ENCODE measurements around the gene GAPDH.

DNA sequence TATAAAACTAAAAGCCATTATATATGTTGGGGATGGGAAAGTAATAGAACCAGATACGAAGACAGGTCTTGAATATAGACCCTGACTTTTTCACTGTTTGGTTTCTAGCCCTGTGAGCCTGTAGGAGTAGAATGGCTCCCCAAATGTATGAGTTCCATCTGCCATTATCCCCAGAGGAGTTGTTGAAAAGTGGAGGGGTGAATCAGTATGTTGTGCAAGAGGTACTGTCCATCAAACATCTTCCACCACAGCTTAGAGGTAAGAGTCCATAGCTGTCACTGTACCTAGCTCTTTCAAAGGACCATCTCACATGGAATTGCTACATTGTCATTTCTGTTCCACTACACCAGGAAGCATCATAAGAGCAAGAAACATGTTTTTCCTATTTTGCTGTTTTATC lies 39.3 kb upstream of the GAPDH start:
- TF ChIP-seq, protein P1, sequence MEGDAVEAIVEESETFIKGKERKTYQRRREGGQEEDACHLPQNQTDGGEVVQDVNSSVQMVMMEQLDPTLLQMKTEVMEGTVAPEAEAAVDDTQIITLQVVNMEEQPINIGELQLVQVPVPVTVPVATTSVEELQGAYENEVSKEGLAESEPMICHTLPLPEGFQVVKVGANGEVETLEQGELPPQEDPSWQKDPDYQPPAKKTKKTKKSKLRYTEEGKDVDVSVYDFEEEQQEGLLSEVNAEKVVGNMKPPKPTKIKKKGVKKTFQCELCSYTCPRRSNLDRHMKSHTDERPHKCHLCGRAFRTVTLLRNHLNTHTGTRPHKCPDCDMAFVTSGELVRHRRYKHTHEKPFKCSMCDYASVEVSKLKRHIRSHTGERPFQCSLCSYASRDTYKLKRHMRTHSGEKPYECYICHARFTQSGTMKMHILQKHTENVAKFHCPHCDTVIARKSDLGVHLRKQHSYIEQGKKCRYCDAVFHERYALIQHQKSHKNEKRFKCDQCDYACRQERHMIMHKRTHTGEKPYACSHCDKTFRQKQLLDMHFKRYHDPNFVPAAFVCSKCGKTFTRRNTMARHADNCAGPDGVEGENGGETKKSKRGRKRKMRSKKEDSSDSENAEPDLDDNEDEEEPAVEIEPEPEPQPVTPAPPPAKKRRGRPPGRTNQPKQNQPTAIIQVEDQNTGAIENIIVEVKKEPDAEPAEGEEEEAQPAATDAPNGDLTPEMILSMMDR (IDR thresholded peaks at IDR 0.05): no peak
- TF ChIP-seq EP300 (IDR thresholded peaks at IDR 0.05): no peak

All from stomach (tissue), 4 donors.